Skeletal muscle tissue (tissue), 4 donors: ENCODE measurements around the gene PRKRIP1. TPM values are rescaled to one million over a fixed set of nuclear protein-coding genes. Genes with fewer than 3 reads are reported as not detected.
A peak's percentile ranks its signal among the peaks of the same experiment; 100 is the strongest.

Experiments
- H3K27ac ChIP-seq: one replicate; pipeline ENCODE4 v1.7.0; 2013; ENCODE audit warnings: mild to moderate bottlenecking, low read depth, low read length, inconsistent platforms
- H3K27me3 ChIP-seq, 3 donors: one replicate each; pipeline ENCODE4 v1.7.0; 2013; ENCODE audit warnings: low read length in 3 of 3; ENCODE audit not compliant: control insufficient read depth in 3 of 3, insufficient read depth in 3 of 3
- H3K36me3 ChIP-seq, 3 donors: one replicate each; pipeline ENCODE4 v1.7.0; 2013; ENCODE audit warnings: low read length in 3 of 3; ENCODE audit not compliant: control insufficient read depth in 3 of 3, insufficient read depth in 3 of 3
- H3K4me1 ChIP-seq, 3 donors: one replicate each; pipeline ENCODE4 v1.7.0; 2013; ENCODE audit warnings: low read length in 3 of 3, mild to moderate bottlenecking in 3 of 3; ENCODE audit not compliant: control insufficient read depth in 3 of 3, insufficient read depth in 3 of 3
- H3K4me3 ChIP-seq, 3 donors: one replicate each; pipeline ENCODE4 v1.7.0; 2013; ENCODE audit warnings: low read length in 3 of 3
- H3K9ac ChIP-seq, 3 donors: one replicate each; pipeline ENCODE4 v1.7.0; 2013; ENCODE audit warnings: low read length in 3 of 3, mild to moderate bottlenecking in 3 of 3, moderate library complexity in 2 of 3, low read depth in 1 of 3
- H3K9me3 ChIP-seq, 3 donors: one replicate each; pipeline ENCODE4 v1.7.0; 2013; ENCODE audit warnings: low read length in 3 of 3; ENCODE audit not compliant: control insufficient read depth in 3 of 3
- total RNA-seq: library from RNA; depleted of rRNA; stranded (reverse); fragments of >200 nt; gene quantifications from one replicate; pipeline ENCODE4 v1.2.3, GENCODE V29; 2014
- donor health status: Osteomylitis.

PRKRIP1 gene
- total RNA-seq, 1 donor from 2014 or later, result 9.4 TPM

DNA sequence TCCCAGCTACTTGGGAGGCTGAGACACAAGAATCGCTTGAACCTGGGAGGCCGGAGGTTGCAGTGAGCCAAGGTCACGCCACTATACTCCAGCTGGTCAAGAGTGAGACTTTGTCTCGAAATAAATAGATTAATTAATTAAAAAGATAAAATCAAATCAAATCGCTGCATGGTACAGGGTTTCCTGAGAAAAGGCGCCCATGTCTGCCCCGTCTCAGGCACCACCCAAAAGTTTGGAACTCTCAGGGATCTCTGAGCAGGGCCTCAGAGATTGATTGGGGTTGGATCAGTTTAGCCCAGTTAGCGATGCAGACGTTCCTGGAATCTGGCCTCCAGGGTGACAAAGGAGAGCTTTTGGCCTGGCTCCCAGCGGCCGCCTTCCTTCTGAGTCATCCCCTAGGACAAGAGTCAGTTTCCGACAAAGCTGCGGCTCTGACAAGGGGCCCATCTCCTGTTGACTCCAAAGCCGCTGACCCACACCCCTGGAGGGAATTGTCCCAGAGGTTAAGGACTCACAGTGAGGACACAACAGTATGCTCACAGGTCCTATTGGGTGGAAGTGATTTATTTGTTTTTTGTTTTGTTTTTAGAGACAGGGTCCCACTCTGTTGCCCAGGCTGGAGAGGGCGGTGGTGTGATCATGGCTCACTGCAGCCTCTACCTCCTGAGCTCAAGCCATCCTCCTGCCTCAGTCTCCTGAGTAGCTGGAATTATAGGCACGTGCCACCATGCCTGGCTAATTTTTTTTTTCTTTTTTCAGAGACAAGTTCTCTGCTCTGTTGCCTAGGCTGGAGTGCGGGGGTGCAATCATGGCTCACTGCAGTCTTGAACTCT lies 44.0 kb downstream of the PRKRIP1 start:
- H3K9me3 ChIP-seq, result no peaks in the 10 kb centered on the region
- H3K9ac ChIP-seq, result peak overlapping the region; percentile 11 to 45 (median 43)
- no peaks in the 10 kb centered on the region for H3K27me3 ChIP-seq
- peaks cover 8 to 11% (median 8%) of the 10 kb centered on the region in 3 donors for H3K4me1 ChIP-seq
- no peaks in the 10 kb centered on the region for H3K36me3 ChIP-seq
- peak overlapping the region in 1 of 3 donors; percentile 13 for H3K4me3 ChIP-seq
- no peak overlapping the region for H3K27ac ChIP-seq

DNA sequence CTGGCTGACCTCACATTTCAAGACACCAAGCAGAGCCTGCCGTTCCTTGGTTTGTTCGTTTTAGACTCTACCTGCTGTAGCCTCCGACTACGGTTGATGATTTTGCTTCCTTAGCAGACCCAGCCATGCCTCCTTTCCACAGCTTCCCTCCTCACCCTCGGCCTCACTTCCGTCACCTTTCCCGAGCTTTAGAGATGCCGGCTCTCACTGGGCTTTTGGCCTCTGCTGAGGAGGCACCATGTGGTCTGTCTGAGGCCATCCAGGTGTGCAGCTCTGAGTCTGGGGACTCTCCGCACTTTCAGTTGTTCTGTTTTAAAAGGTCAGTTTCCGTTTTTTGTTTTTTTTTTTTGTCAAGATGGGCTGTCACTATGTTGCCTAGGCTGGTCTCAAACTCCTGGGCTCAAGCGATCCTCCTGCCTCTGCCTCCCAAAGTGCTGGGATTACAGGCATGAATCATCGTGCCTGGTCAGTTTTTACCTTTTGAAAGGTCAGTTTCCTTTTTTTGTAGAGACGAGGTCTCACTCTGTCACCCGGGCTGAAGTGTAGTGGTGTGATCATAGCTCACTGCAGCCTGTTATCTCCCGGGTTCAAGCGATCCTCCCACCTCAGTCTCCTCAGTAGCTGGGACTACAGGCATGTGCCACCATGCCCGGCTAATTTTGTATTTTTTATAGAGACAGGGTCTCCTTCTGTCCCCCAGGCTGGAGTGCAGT lies 49.0 kb downstream of the PRKRIP1 start:
- Histone ChIP-seq H3K27ac (no peak overlapping the region), H3K36me3 (peaks cover 0 to 8% (median 6%) of the 10 kb centered on the region in 3 donors), H3K27me3 (no peaks in the 10 kb centered on the region), H3K9ac (no peak overlapping the region), H3K9me3 (no peaks in the 10 kb centered on the region), H3K4me3 (no peak overlapping the region), H3K4me1 (peaks cover 6 to 7% (median 7%) of the 10 kb centered on the region in 3 donors)

DNA sequence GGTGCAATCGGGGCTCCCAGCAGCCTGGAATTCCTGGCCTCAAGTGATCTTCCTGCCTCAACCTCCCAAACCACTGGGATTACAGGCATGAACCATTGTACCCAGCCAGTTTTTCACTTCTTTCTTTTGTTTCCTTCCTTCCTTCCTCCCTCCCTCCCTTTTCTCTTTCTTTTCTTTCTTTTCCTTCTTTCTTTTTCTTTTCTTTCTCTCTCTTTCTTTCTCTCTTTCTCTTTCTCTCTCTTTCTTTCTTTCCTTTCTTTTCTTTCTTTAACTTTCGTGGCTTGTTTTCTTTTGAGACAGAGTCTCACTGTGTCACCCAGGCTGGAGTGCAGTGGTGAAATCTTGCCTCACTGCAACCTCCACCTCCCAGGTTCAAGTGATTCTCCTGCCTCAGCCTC lies 49.5 kb downstream of the PRKRIP1 start:
- no peaks in the 10 kb centered on the region for H3K27me3 ChIP-seq
- no peaks in the 10 kb centered on the region for H3K9me3 ChIP-seq
- H3K36me3 ChIP-seq, result peaks cover 0 to 8% (median 6%) of the 10 kb centered on the region in 3 donors
- no peak overlapping the region for H3K9ac ChIP-seq
- no peak overlapping the region for H3K4me3 ChIP-seq
- H3K27ac ChIP-seq, result no peak overlapping the region
- peaks cover under 1 to 1% (median 1%) of the 10 kb centered on the region in 3 donors for H3K4me1 ChIP-seq

DNA sequence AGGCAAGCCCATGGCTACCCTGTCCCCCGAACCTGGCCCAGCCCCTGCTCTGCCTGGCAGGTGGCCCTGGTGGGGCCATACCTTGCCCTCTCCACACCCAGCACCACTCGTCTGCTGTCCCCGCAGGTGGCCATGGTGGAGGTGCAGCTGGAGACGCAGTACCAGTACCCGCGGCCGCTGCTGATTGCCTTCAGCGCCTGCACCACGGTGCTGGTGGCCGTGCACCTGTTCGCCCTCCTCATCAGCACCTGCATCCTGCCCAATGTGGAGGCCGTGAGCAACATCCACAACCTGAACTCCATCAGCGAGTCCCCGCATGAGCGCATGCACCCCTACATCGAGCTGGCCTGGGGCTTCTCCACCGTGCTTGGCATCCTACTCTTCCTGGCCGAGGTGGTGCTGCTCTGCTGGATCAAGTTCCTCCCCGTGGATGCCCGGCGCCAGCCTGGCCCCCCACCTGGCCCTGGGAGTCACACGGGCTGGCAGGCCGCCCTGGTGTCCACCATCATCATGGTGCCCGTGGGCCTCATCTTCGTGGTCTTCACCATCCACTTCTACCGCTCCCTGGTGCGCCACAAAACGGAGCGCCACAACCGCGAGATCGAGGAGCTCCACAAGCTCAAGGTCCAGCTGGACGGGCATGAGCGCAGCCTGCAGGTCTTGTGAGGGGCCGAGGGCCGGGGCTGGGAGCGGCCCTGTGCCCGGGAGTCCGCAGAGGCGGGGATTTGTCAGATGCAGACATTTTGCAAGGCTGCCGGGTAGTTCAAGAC lies 50.4 kb downstream of the PRKRIP1 start:
- Histone ChIP-seq H3K27ac (no peak overlapping the region), H3K36me3 (peaks cover 0 to 8% (median 6%) of the 10 kb centered on the region in 3 donors), H3K4me1 (no peaks in the 10 kb centered on the region)

DNA sequence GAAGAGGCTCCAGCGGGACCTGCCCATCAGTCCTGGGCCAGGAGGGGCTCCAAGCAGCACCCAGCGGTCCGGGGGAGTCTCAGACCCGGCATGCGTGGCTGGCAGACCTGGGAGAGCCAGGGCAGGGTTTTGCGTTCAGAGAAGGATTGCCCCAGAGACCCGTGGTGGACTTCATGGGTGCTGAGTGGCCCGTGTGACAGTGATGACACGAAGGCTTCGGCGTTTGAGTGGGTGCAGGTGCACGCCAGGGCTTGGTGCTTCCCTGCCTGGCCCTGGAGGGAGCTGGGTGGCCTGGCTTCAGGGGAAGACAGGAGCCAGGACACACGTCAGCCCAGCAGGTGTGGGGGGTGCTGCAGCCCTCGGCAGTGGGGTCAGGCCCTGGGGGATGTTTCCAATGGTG lies 51.1 kb downstream of the PRKRIP1 start:
- Histone ChIP-seq H3K4me1 (no peaks in the 10 kb centered on the region), H3K36me3 (peaks cover 0 to 8% (median 6%) of the 10 kb centered on the region in 3 donors), H3K27ac (no peak overlapping the region), H3K4me3 (no peak overlapping the region), H3K9me3 (no peaks in the 10 kb centered on the region), H3K9ac (no peak overlapping the region), H3K27me3 (no peaks in the 10 kb centered on the region)

More for the DNA sequence above, 50.4 kb downstream of the PRKRIP1 start:
- H3K9me3 ChIP-seq, result no peaks in the 10 kb centered on the region
- no peak overlapping the region for H3K4me3 ChIP-seq
- H3K27me3 ChIP-seq, result no peaks in the 10 kb centered on the region
- H3K9ac ChIP-seq, result no peak overlapping the region

DNA sequence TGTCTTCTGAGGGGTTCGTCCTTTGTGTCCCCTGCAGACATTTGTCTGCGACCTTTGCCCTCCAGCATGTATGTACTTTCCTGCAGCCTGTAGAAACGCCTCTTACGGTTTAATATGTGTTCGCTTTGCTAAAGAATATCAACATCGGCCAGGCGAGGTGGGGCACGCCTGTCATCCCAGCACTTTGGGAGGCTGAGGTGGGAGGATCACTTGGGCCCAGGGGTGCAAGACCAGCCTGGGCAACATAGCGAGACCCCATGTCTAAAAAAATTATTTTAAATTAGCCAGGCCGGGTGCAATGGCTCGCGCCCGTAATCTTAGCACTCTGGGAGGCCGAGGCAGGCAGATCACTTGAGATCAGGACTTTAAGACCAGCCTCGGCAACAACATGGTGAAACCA lies 53.0 kb downstream of the PRKRIP1 start:
- Histone ChIP-seq H3K4me3 (no peak overlapping the region), H3K27ac (no peak overlapping the region), H3K36me3 (peaks cover 0 to 8% (median 6%) of the 10 kb centered on the region in 3 donors), H3K9me3 (no peaks in the 10 kb centered on the region), H3K4me1 (peaks cover 0 to 6% (median 4%) of the 10 kb centered on the region in 3 donors), H3K9ac (no peak overlapping the region), H3K27me3 (no peaks in the 10 kb centered on the region)

DNA sequence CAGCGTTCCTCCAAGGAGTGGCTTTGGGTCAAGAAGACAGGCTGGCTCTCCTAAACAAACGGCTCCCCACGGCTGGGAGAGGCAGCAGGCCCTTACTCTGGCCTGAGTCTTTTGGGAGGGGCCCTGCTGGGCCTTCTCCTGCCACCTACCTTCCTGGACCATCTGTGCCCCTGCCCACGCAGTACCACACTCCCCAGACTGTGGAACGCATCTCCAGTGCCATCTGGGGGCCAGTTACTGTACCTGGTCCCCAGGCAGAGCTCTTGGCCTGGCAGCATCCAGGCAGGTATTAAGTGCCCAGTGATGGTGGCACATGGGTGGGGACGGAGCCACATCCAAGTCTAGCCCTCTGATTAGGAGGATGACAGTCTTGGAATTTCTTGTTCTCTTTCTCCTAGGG lies 54.1 kb downstream of the PRKRIP1 start:
- Histone ChIP-seq H3K9me3 (no peaks in the 10 kb centered on the region), H3K36me3 (peaks cover 0 to 9% (median 6%) of the 10 kb centered on the region in 3 donors), H3K4me3 (no peak overlapping the region), H3K9ac (no peak overlapping the region), H3K27ac (no peak overlapping the region), H3K4me1 (peaks cover 0 to 6% (median 4%) of the 10 kb centered on the region in 3 donors), H3K27me3 (no peaks in the 10 kb centered on the region)

DNA sequence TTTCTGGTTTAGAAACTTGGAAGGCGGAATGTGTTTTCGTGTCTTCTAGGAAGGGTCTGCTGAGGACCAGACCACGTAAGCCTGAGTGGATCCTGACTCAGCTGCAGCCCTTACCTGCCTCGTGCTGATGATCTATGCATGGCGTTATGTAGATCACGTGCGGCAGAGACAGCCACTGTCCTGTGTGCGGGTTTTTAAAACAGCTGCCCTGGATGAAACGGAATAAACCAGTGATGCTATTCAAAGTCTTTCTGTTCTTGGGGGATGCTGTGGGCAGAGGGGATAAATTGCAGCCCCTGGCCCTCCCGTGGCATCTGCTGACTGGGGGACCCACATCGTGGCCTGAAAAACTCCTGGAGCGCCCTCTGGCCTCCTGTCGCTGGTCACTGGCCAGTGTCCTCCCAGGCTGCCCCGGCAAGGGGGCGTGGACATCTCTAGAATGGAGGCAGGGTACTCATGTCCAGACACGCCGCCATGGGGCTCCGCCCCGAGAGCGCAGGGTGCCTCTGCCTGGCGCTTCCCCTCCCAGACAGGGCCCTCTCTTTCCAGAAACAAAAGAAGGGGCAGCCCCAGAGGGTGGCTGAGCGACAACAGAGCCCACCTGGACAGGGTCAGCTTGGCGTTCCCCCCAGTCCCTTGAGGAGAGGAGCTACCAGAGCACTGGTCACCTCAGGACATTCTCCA lies 55.4 kb downstream of the PRKRIP1 start:
- H3K27ac ChIP-seq, result no peak overlapping the region
- no peaks in the 10 kb centered on the region for H3K27me3 ChIP-seq
- peaks cover 1 to 12% (median 4%) of the 10 kb centered on the region in 3 donors for H3K36me3 ChIP-seq
- no peak overlapping the region for H3K4me3 ChIP-seq
- peaks cover 0 to 6% (median 4%) of the 10 kb centered on the region in 3 donors for H3K4me1 ChIP-seq
- H3K9ac ChIP-seq, result no peak overlapping the region
- H3K9me3 ChIP-seq, result no peaks in the 10 kb centered on the region

DNA sequence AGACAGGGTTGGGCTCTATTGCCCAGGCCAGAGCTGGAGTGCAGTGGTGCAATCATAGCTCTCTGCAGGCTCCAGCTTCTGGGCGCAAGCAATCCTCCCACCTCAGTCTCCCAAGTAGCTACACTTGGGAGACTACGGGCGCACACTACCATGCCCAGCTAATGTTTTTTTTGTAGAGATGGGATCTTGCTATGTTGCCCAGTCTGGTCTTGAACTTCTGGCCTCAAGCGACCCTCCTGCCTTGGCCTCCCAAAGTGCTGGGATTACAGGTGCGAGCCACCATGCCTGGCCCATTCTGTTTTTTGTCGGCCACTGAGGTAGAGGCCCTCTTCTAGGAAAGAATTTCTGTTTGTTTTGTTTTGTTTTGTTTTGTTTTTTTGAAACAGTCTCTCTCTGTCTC lies 56.3 kb downstream of the PRKRIP1 start:
- Histone ChIP-seq H3K9ac (no peak overlapping the region), H3K4me1 (peaks cover 0 to 6% (median 4%) of the 10 kb centered on the region in 3 donors)

More for the DNA sequence above, 56.3 kb downstream of the PRKRIP1 start:
- Histone ChIP-seq H3K9me3 (no peaks in the 10 kb centered on the region), H3K27me3 (no peaks in the 10 kb centered on the region), H3K27ac (no peak overlapping the region), H3K36me3 (peaks cover 5 to 10% (median 8%) of the 10 kb centered on the region in 3 donors), H3K4me3 (no peak overlapping the region)
